HCEC 1CT (cell line): ENCODE data around the gene MEIS2.

Source experiments
- DNase-seq: peaks from one replicate; pipeline ENCODE4 v3.0.0-alpha.2; 2017

The MEIS2 gene

GRCh38 chr15:36958606-36959005 lies 141.7 kb downstream of the MEIS2 start:
- DNase-seq: no peak

- peak; percentile 21 for DNase-seq
These were observed 145.9 kb downstream of the MEIS2 start for GRCh38 chr15:36954486-36954885.

GRCh38 chr15:36953346-36953745 lies 147.0 kb downstream of the MEIS2 start:
- DNase-seq: no peak

- DNase-seq: peak; percentile 76
These were observed 148.6 kb downstream of the MEIS2 start for GRCh38 chr15:36951731-36952247.

GRCh38 chr15:36950371-36950770 lies 150.0 kb downstream of the MEIS2 start:
- no peak for DNase-seq

- no peak for DNase-seq
These were observed 151.4 kb downstream of the MEIS2 start for GRCh38 chr15:36948982-36949381.

GRCh38 chr15:36947035-36947719 lies 153.2 kb downstream of the MEIS2 start:
- no peak for DNase-seq

- DNase-seq: no peak
These were observed 155.9 kb downstream of the MEIS2 start for GRCh38 chr15:36944442-36944841.

- no peak for DNase-seq
These were observed 156.6 kb downstream of the MEIS2 start for GRCh38 chr15:36943508-36944361.

GRCh38 chr15:36942248-36942827 lies 158.0 kb downstream of the MEIS2 start:
- DNase-seq: no peak

- DNase-seq: no peak
These were observed 158.6 kb downstream of the MEIS2 start for GRCh38 chr15:36941798-36942197.

- DNase-seq: no peak
These were observed 159.6 kb downstream of the MEIS2 start for GRCh38 chr15:36940636-36941260.

- no peak for DNase-seq
These were observed 160.1 kb downstream of the MEIS2 start for GRCh38 chr15:36940219-36940618.

- DNase-seq: no peak
These were observed 161.6 kb downstream of the MEIS2 start for GRCh38 chr15:36938764-36939163.

- DNase-seq: no peak
These were observed 162.2 kb downstream of the MEIS2 start for GRCh38 chr15:36938131-36938530.

GRCh38 chr15:36936613-36937012 lies 163.7 kb downstream of the MEIS2 start:
- DNase-seq: peak; percentile 52

GRCh38 chr15:36933255-36933990 lies 166.9 kb downstream of the MEIS2 start:
- DNase-seq: no peak

GRCh38 chr15:36932070-36932469 lies 168.3 kb downstream of the MEIS2 start:
- DNase-seq: no peak

GRCh38 chr15:36931434-36931833 lies 168.9 kb downstream of the MEIS2 start:
- DNase-seq: no peak

- no peak for DNase-seq
These were observed 173.9 kb downstream of the MEIS2 start for GRCh38 chr15:36926427-36926825.

GRCh38 chr15:36925653-36926426 lies 174.5 kb downstream of the MEIS2 start:
- no peak for DNase-seq

GRCh38 chr15:36925049-36925448 lies 175.3 kb downstream of the MEIS2 start:
- DNase-seq: no peak
